Measurements from ENCODE around the gene LRRTM1.

The LRRTM1 gene

GRCh38 chr2:80299661-80300060, 4.9 kb downstream of the LRRTM1 start:
- ChIA-PET POLR2A (ENCODE audit: low non-redundant PET) (no interaction called here), CTCF (no interaction called here)
- DNase-seq (ENCODE audit: low spot score): no peak
- TF ChIP-seq CTCF (conservative IDR thresholded peaks at IDR 0.05; ENCODE audit: low read depth): no peak
- H3K27ac ChIP-seq: no peak overlapping the region

GRCh38 chr2:80298954-80299353, 5.6 kb downstream of the LRRTM1 start:
- ChIA-PET CTCF (interaction anchor here (0.6 kb wide), 1 partner anchor 66 kb away, joined by 5 read pairs; no protein-coding TSS in a partner anchor), POLR2A (ENCODE audit: low non-redundant PET) (no interaction called here)
- no peak for DNase-seq (ENCODE audit: low spot score)
- no peak overlapping the region for H3K27ac ChIP-seq
- TF ChIP-seq CTCF (conservative IDR thresholded peaks at IDR 0.05; ENCODE audit: low read depth): no peak

DNA sequence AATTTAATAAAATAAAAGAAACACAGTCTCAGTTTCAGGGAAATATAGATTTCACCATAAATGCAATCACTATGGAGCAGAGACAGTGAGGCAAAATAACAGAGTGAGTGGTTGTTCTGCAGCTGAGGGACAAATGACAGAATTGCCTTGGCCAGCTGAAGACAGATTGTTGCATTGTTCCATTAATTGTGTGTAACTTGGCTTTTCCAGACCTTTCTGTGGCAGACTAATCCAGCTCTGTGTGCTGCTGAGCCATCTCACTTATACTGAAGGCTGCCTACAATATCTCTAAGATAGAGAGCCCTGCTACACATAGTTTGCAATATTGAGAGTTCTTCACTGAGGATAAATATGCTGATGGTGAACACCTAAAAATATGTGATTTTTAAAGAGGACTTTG, 11.5 kb downstream of the LRRTM1 start:
- ChIA-PET CTCF (interaction anchor here (0.6 kb wide), 1 partner anchor 314 kb away, joined by 6 read pairs; no protein-coding TSS in a partner anchor), POLR2A (ENCODE audit: low non-redundant PET) (no interaction called here)
- TF ChIP-seq CTCF (conservative IDR thresholded peaks at IDR 0.05; ENCODE audit: low read depth): no peak
- H3K27ac ChIP-seq: no peak overlapping the region
- DNase-seq (ENCODE audit: low spot score): no peak

- no peak overlapping the region for H3K27ac ChIP-seq
- POLR2A ChIA-PET (ENCODE audit: low non-redundant PET): no interaction called here
- no peak for DNase-seq (ENCODE audit: low spot score)
- no peak for TF ChIP-seq CTCF (conservative IDR thresholded peaks at IDR 0.05; ENCODE audit: low read depth)
- CTCF ChIA-PET: no interaction called here
Measured at GRCh38 chr2:80292474-80292873, 12.1 kb downstream of the LRRTM1 start.

- POLR2A ChIA-PET (ENCODE audit: low non-redundant PET): no interaction called here
Measured at GRCh38 chr2:80291656-80292055, 12.9 kb downstream of the LRRTM1 start.

DNA sequence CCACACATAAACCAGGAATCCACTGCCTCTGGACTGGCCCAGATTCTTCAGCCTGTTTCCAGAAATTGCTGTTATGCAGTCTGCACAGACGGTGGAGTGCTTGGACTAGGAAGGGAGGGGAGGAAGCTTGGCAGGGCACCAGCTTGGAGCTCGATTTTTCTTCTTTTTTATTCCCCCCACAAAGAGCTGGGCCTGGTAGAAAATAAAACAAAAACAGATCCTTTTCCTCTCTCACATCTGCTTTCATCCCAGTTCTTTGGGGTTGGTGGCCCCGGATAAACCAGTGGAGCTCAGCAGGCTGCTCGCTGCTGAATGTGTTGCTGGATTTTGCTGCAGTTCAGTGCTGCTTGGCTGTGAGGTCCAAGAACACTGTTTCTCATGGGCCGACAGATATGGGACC, 16.0 kb downstream of the LRRTM1 start:
- no peak for TF ChIP-seq CTCF (conservative IDR thresholded peaks at IDR 0.05; ENCODE audit: low read depth)
- POLR2A ChIA-PET (ENCODE audit: low non-redundant PET): no interaction called here
- CTCF ChIA-PET: no interaction called here
- DNase-seq (ENCODE audit: low spot score): no peak
- no peak overlapping the region for H3K27ac ChIP-seq

More at GRCh38 chr2:80291656-80292055, 12.9 kb downstream of the LRRTM1 start:
- no peak for DNase-seq (ENCODE audit: low spot score)
- H3K27ac ChIP-seq: no peak overlapping the region
- TF ChIP-seq CTCF (conservative IDR thresholded peaks at IDR 0.05; ENCODE audit: low read depth): no peak
- CTCF ChIA-PET: no interaction called here

DNA sequence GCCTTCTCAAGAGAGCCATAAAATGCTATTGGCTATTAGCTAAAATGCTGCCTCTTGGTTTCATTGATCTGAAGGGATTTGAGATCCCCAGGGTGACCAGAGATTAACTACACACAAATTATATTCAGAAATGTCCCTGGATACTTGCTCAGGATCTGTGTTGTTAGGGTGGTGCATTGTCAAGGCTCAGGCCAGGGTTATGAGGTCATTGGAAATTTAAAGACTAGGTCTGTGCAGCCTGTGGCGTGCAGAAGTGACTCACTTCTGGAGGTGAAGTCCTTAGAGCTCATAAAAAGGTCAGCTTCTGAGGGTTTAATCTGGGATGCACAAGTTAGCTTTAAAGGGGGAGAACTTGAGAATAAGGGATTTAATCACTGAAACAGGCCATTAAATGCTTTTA, 23.5 kb downstream of the LRRTM1 start:
- no peak for TF ChIP-seq CTCF (conservative IDR thresholded peaks at IDR 0.05; ENCODE audit: low read depth)
- CTCF ChIA-PET: no interaction called here
- no peak for DNase-seq (ENCODE audit: low spot score)
- POLR2A ChIA-PET (ENCODE audit: low non-redundant PET): no interaction called here
- no peak overlapping the region for H3K27ac ChIP-seq

Measured in RWPE1 (cell line).